Activated CD4-positive, alpha-beta T cell treated with anti-CD3 and anti-CD28 coated beads for 24 hours (primary cell): ENCODE measurements around the gene SWSAP1.

Source experiments
- DNase-seq, 2 donors: peaks; one replicate each; pipeline ENCODE4 v3.0.0-alpha.2; 2020; ENCODE audit warnings: low read depth in 2 of 2

SWSAP1 gene

GRCh38 chr19:11408591-11408990, 34.1 kb downstream of the SWSAP1 start:
- DNase-seq = no peak

GRCh38 chr19:11410682-11411081, 36.2 kb downstream of the SWSAP1 start:
- DNase-seq = no peak

GRCh38 chr19:11414544-11414943, 40.1 kb downstream of the SWSAP1 start:
- DNase-seq = no peak

GRCh38 chr19:11416346-11417052, 42.0 kb downstream of the SWSAP1 start:
- no peak for DNase-seq

- DNase-seq = no peak
These were observed 43.7 kb downstream of the SWSAP1 start for GRCh38 chr19:11418094-11418548.

- DNase-seq = no peak
These were observed 44.4 kb downstream of the SWSAP1 start, which contains the start of gene RGL3 for GRCh38 chr19:11418549-11419506. RGL3 (minus strand) TSS chr19:11419314; CDS start chr19:11419278, 36 bp downstream.

GRCh38 chr19:11420429-11421370, 46.2 kb downstream of the SWSAP1 start:
- DNase-seq = no peak

GRCh38 chr19:11421371-11422098, 47.1 kb downstream of the SWSAP1 start:
- DNase-seq = no peak

GRCh38 chr19:11422163-11423065, 47.9 kb downstream of the SWSAP1 start:
- DNase-seq = peak; percentile 24 to 64

- no peak for DNase-seq
These were observed 48.8 kb downstream of the SWSAP1 start for GRCh38 chr19:11423164-11423790.

- no peak for DNase-seq
These were observed 49.3 kb downstream of the SWSAP1 start for GRCh38 chr19:11423791-11424181.
